Measurements from ENCODE around the gene SULT1A1. TPM values are rescaled to one million over a fixed set of nuclear protein-coding genes. Genes with fewer than 3 reads are reported as not detected.
"Not testable (repeated sequence)": the region's sequence is repeated elsewhere in the genome, so short reads cannot be mapped to it uniquely, and the experiment has no call there.

The SULT1A1 gene
- total RNA-seq, 2 experiments from 2014 or later = 13.8 to 14.4 TPM

- no peaks in the 10 kb centered on the region for H3K27me3 ChIP-seq (ENCODE audit: control insufficient read depth in 1 of 2, insufficient read depth in 2 of 2, low read length in 2 of 2)
- DNase-seq (no peak), ATAC-seq (ENCODE audit: poor library complexity) (no peak)
- intact Hi-C loops (cut with DNase I, micrococcal nuclease) = loop anchor here in 1 of 2 experiments (10.0 kb wide), 1 partner anchor 65 kb away; the partner anchor contains the start of gene NPIPB8
- Mint-ChIP-seq H3K27ac (peak overlapping the region; percentile 7), H3K4me3 (no peak overlapping the region), H3K4me1 (ENCODE audit: low read depth) (peaks cover 48% of the 10 kb centered on the region), H3K36me3 (ENCODE audit: low read depth) (peaks cover 53% of the 10 kb centered on the region), H3K9me3 (no peaks in the 10 kb centered on the region), H3K27me3 (no peaks in the 10 kb centered on the region)
- no peak for TF ChIP-seq CTCF (IDR thresholded peaks at IDR 0.05)
- H3K36me3 ChIP-seq (ENCODE audit: insufficient read depth, low read length) = peaks cover 14% of the 10 kb centered on the region
- H3K4me3 ChIP-seq (ENCODE audit: low read length) = no peak overlapping the region
- POLR2A ChIA-PET = no interaction called here
- peaks cover 6 to 9% of the 10 kb centered on the region in 2 experiments for H3K9me3 ChIP-seq (ENCODE audit: control insufficient read depth in 1 of 2, insufficient read depth in 1 of 2, low read length in 2 of 2)
- H3K27ac ChIP-seq (ENCODE audit: low read depth in 1 of 2, low read length in 2 of 2) = no peak overlapping the region
- peaks cover 13% of the 10 kb centered on the region for H3K4me1 ChIP-seq (ENCODE audit: insufficient read depth, low read length)
- CTCF ChIA-PET = no interaction called here
Measured at GRCh38 chr16:28569968-28570752, 39.7 kb downstream of the SULT1A1 start.

- Mint-ChIP-seq H3K4me1 (ENCODE audit: low read depth) (peaks cover 41% of the 10 kb centered on the region), H3K4me3 (no peak overlapping the region), H3K36me3 (ENCODE audit: low read depth) (peaks cover 61% of the 10 kb centered on the region), H3K27ac (peak overlapping the region; percentile 7), H3K9me3 (no peaks in the 10 kb centered on the region), H3K27me3 (no peaks in the 10 kb centered on the region)
- no peaks in the 10 kb centered on the region for H3K27me3 ChIP-seq (ENCODE audit: control insufficient read depth in 1 of 2, insufficient read depth in 2 of 2, low read length in 2 of 2)
- peaks cover 14% of the 10 kb centered on the region for H3K4me1 ChIP-seq (ENCODE audit: insufficient read depth, low read length)
- CTCF ChIA-PET = interaction anchor here (1.0 kb wide), 1 partner anchor 15 kb away, joined by 7 read pairs; no protein-coding TSS in a partner anchor
- no peak for TF ChIP-seq CTCF (IDR thresholded peaks at IDR 0.05)
- POLR2A ChIA-PET = no interaction called here
- no peak for DNase-seq
- intact Hi-C loops (cut with DNase I, micrococcal nuclease) = no loop called here
- H3K27ac ChIP-seq (ENCODE audit: low read depth in 1 of 2, low read length in 2 of 2) = no peak overlapping the region
- H3K36me3 ChIP-seq (ENCODE audit: insufficient read depth, low read length) = peaks cover 14% of the 10 kb centered on the region
- peaks cover 6 to 9% of the 10 kb centered on the region in 2 experiments for H3K9me3 ChIP-seq (ENCODE audit: control insufficient read depth in 1 of 2, insufficient read depth in 1 of 2, low read length in 2 of 2)
- H3K4me3 ChIP-seq (ENCODE audit: low read length) = no peak overlapping the region
- ATAC-seq (ENCODE audit: poor library complexity) = no peak
Measured at GRCh38 chr16:28569021-28569420, 40.8 kb downstream of the SULT1A1 start.

GRCh38 chr16:28567292-28567691 is 42.6 kb downstream of the SULT1A1 start:
- TF ChIP-seq CTCF (IDR thresholded peaks at IDR 0.05) = no peak
- H3K27me3 Mint-ChIP-seq = no peaks in the 10 kb centered on the region
- no peak for DNase-seq
- peaks cover 52% of the 10 kb centered on the region for H3K36me3 Mint-ChIP-seq (ENCODE audit: low read depth)
- Histone ChIP-seq H3K36me3 (ENCODE audit: insufficient read depth, low read length) (peaks cover 11% of the 10 kb centered on the region), H3K27me3 (ENCODE audit: control insufficient read depth in 1 of 2, insufficient read depth in 2 of 2, low read length in 2 of 2) (no peaks in the 10 kb centered on the region), H3K9me3 (ENCODE audit: control insufficient read depth in 1 of 2, insufficient read depth in 1 of 2, low read length in 2 of 2) (peaks cover 6 to 9% of the 10 kb centered on the region in 2 experiments), H3K4me3 (ENCODE audit: low read length) (no peak overlapping the region), H3K4me1 (ENCODE audit: insufficient read depth, low read length) (peaks cover 11% of the 10 kb centered on the region), H3K27ac (ENCODE audit: low read depth in 1 of 2, low read length in 2 of 2) (no peak overlapping the region)
- H3K27ac Mint-ChIP-seq = no peak overlapping the region
- H3K4me3 Mint-ChIP-seq = no peak overlapping the region
- CTCF ChIA-PET = no interaction called here
- POLR2A ChIA-PET = no interaction called here
- intact Hi-C loops (cut with DNase I, micrococcal nuclease) = no loop called here
- ATAC-seq (ENCODE audit: poor library complexity) = no peak
- H3K4me1 Mint-ChIP-seq (ENCODE audit: low read depth) = peaks cover 38% of the 10 kb centered on the region
- no peaks in the 10 kb centered on the region for H3K9me3 Mint-ChIP-seq

- H3K27me3 Mint-ChIP-seq; H3K27me3 ChIP-seq (ENCODE audit: control insufficient read depth in 1 of 2, insufficient read depth in 2 of 2, low read length in 2 of 2); DNase-seq; CTCF ChIA-PET; H3K4me3 Mint-ChIP-seq; POLR2A ChIA-PET; intact Hi-C loops (cut with DNase I, micrococcal nuclease); H3K9me3 ChIP-seq (ENCODE audit: control insufficient read depth in 1 of 2, insufficient read depth in 1 of 2, low read length in 2 of 2); H3K27ac Mint-ChIP-seq; H3K4me3 ChIP-seq (ENCODE audit: low read length); H3K9me3 Mint-ChIP-seq; ATAC-seq (ENCODE audit: poor library complexity); H3K27ac ChIP-seq (ENCODE audit: low read depth in 1 of 2, low read length in 2 of 2): not testable (repeated sequence)
- H3K36me3 Mint-ChIP-seq (ENCODE audit: low read depth) = peaks cover 56% of the 10 kb centered on the region
- Histone ChIP-seq H3K36me3 (ENCODE audit: insufficient read depth, low read length) (peaks cover 11% of the 10 kb centered on the region), H3K4me1 (ENCODE audit: insufficient read depth, low read length) (peaks cover 15% of the 10 kb centered on the region)
- peaks cover 41% of the 10 kb centered on the region for H3K4me1 Mint-ChIP-seq (ENCODE audit: low read depth)
Measured at GRCh38 chr16:28566233-28566925, 43.5 kb downstream of the SULT1A1 start.
